GM12878 (cell line): ENCODE results near the gene TTC39A. TPM values are rescaled to one million over a fixed set of nuclear protein-coding genes. Genes with fewer than 3 reads are reported as not detected.

ENCODE experiments used
- ATAC-seq: fragments of 200-7000 bp; cut with Tn5 transposase; 3 replicates; pipeline ENCODE4 v1.9.1; 2020; ENCODE audit warnings: mild to moderate bottlenecking, moderate library complexity
- BruUV-seq: library from RNA; stranded (reverse); fragments of 400-500 nt; replicated peaks from 2 replicates; lab custom pipeline; 2021; lab: Mats Ljungman, UMichigan
- CTCF ChIA-PET: fragments of 300-600 bp; sonication (Branson Sonifier 250); formaldehyde crosslinking; extraction: SDS; loops from one replicate; lab custom pipeline; 2021; ENCODE audit warnings: inconsistent platforms; lab: Yijun Ruan, JAX
- POLR2A ChIA-PET: fragments of 350-600 bp; formaldehyde crosslinking; extraction: SDS; loops from one replicate; lab custom pipeline; 2021; ENCODE audit warnings: inconsistent platforms; lab: Charles Lee
- RAD21 ChIA-PET: fragments of 300-600 bp; sonication (Branson Sonifier 250); formaldehyde crosslinking; loops from one replicate; lab custom pipeline; 2023; ENCODE audit warnings: antibody characterized with exemption; ENCODE audit not compliant: unreplicated experiment; lab: Charles Lee
- SMC1A ChIA-PET: fragments of 300-600 bp; sonication (Branson Sonifier 250); formaldehyde crosslinking; loops from one replicate; lab custom pipeline; 2023; ENCODE audit not compliant: unreplicated experiment, uncharacterized antibody; lab: Charles Lee
- DNase-seq: peaks from one replicate; pipeline ENCODE4 v3.0.0-alpha.2; 2011; ENCODE audit warnings: low read depth, low spot score
- FAIRE-seq: peaks from 3 replicates; lab custom pipeline; 2011; peaks lifted over from hg19 to GRCh38; lab: Jason Lieb, UNC
- H2AFZ ChIP-seq: 2 replicates; pipeline ENCODE4 v1.6.0; 2011; ENCODE audit warnings: low read depth, low read length, control low read depth; ENCODE audit not compliant: control insufficient read depth
- H3K27ac ChIP-seq: 2 replicates; pipeline ENCODE4 v1.5.1; 2011; ENCODE audit warnings: control low read depth; ENCODE audit not compliant: control insufficient read depth, insufficient read depth
- H3K27me3 ChIP-seq, 2 experiments: replicated peaks in 1 of 2; 2 replicates each; pipeline versions ENCODE4 v1.6.0 to v1.6.1; 2011; ENCODE audit warnings: low read length in 1 of 2; ENCODE audit not compliant: control insufficient read depth in 2 of 2, insufficient read depth in 2 of 2
- H3K36me3 ChIP-seq, 2 experiments: 2 replicates each; pipeline ENCODE4 v1.5.1; 2011; ENCODE audit warnings: low read length in 1 of 2; ENCODE audit not compliant: control insufficient read depth in 2 of 2, insufficient read depth in 2 of 2
- H3K4me1 ChIP-seq: 2 replicates; pipeline ENCODE4 v1.6.1; 2011; ENCODE audit warnings: mild to moderate bottlenecking, low read length, moderate library complexity, mixed read lengths; ENCODE audit not compliant: control insufficient read depth, insufficient read depth
- H3K4me2 ChIP-seq: 2 replicates; pipeline ENCODE4 v1.6.0; 2011; ENCODE audit warnings: control low read depth; ENCODE audit not compliant: control insufficient read depth, insufficient read depth
- H3K4me3 ChIP-seq: fragments of 200-600 bp; sonication (generic); 2 replicates; pipeline ENCODE4 v1.5.1; 2016
- H3K79me2 ChIP-seq: 2 replicates; pipeline ENCODE4 v1.6.0; 2011; ENCODE audit warnings: low read length; ENCODE audit not compliant: control insufficient read depth, insufficient read depth
- H3K9ac ChIP-seq: 2 replicates; pipeline ENCODE4 v1.8.0; 2011; ENCODE audit warnings: low read length, control low read depth, mixed read lengths; ENCODE audit not compliant: control insufficient read depth, insufficient read depth
- H3K9me3 ChIP-seq: replicated peaks from 3 replicates; pipeline ENCODE4 v1.5.1; 2011; ENCODE audit warnings: mild to moderate bottlenecking, low read length; ENCODE audit not compliant: control insufficient read depth, insufficient read depth
- H4K20me1 ChIP-seq: 2 replicates; pipeline ENCODE4 v1.6.0; 2011; ENCODE audit not compliant: control insufficient read depth, insufficient read depth
- ASH2L ChIP-seq: fragments of 300-600, 200-600 bp; sonication (generic); IDR thresholded peaks from 2 replicates; pipeline ENCODE4 v1.6.1; 2017; ENCODE audit warnings: low read depth, mild to moderate bottlenecking, borderline replicate concordance
- ATF3 ChIP-seq: IDR thresholded peaks from 2 replicates; pipeline ENCODE4 v1.6.1; 2011; ENCODE audit warnings: low read depth, mild to moderate bottlenecking, low read length, moderate library complexity, borderline replicate concordance; ENCODE audit errors: extremely low read depth
- ATF7 ChIP-seq: fragments of 450-650 bp; IDR thresholded peaks from 2 replicates; pipeline ENCODE4 v1.6.1; 2016; ENCODE audit warnings: low read depth, mild to moderate bottlenecking
- BCL11A ChIP-seq: IDR thresholded peaks from 2 replicates; pipeline ENCODE4 v1.6.1; 2011; ENCODE audit warnings: low read depth, low read length
- ETV6 ChIP-seq, 2 experiments: fragments of 450-650 bp in 1 of 2; IDR thresholded peaks in 1 of 2; conservative IDR thresholded peaks in 1 of 2; 2 replicates each; pipeline ENCODE4 v1.6.1; 2014; ENCODE audit warnings: antibody characterized with exemption in 1 of 2, borderline replicate concordance in 1 of 2, low read depth in 1 of 2, mild to moderate bottlenecking in 1 of 2, moderate library complexity in 1 of 2
- HDAC2 ChIP-seq: fragments of 200-600 bp; sonication (generic); IDR thresholded peaks from 2 replicates; pipeline ENCODE4 v1.6.1; 2017
- MLLT1 ChIP-seq: fragments of 450-650 bp; IDR thresholded peaks from 2 replicates; pipeline ENCODE4 v1.6.1; 2016; ENCODE audit warnings: mild to moderate bottlenecking
- MYC ChIP-seq: IDR thresholded peaks from 2 replicates; pipeline ENCODE4 v1.6.1; 2011; ENCODE audit warnings: mild to moderate bottlenecking, low read length, moderate library complexity, inconsistent platforms; ENCODE audit not compliant: insufficient read depth, insufficient replicate concordance, insufficient read length, severe bottlenecking
- NFIC ChIP-seq: IDR thresholded peaks from 2 replicates; pipeline ENCODE4 v1.6.1; 2012; ENCODE audit warnings: low read depth, mild to moderate bottlenecking, inconsistent platforms, low read length, moderate library complexity
- PAX8 ChIP-seq: fragments of 450-650 bp; IDR thresholded peaks from 2 replicates; pipeline ENCODE4 v1.6.1; 2017; ENCODE audit warnings: mild to moderate bottlenecking, moderate library complexity
- RB1 ChIP-seq: fragments of 450-650 bp; formaldehyde crosslinking; IDR thresholded peaks from 2 replicates; pipeline ENCODE4 v1.6.1; 2017; ENCODE audit warnings: mild to moderate bottlenecking, borderline replicate concordance
- WGBS: methylation state at CpG from one replicate; pipeline ENCODE4 v1.1.6; 2016; ENCODE audit warnings: low lambda C conversion rate; ENCODE audit not compliant: insufficient replicate concordance, insufficient coverage; ENCODE audit errors: missing lambda C conversion rate; 5-methylcytosine and 5-hydroxymethylcytosine counted together
- in situ Hi-C: fragments of 300-500 bp; cut with MboI; formaldehyde crosslinking; loops from 9 replicates; pipeline ENCODE4 v1.14.3; 2018; ENCODE audit warnings: mixed read lengths
- intact Hi-C: fragments of 100-400 bp; cut with micrococcal nuclease; formaldehyde crosslinking; loops from one replicate; pipeline ENCODE4 v1.14.2; 2022; ENCODE audit not compliant: unreplicated experiment
- polyA plus RNA-seq, 11 experiments: library from polyadenylated mRNA; depleted of rRNA in 4 of 11; unstranded in 6 of 11; stranded (reverse) in 5 of 11; fragments of >200 nt; fragmentation: Nextera tagmentation in 4 of 11; fragmentation: Illumina TruSeq in 1 of 11; extraction: Ambion mirVana in 4 of 11; extraction: Trizol in 1 of 11; gene quantifications; 1 replicate in 1 of 11; 2 replicates in 10 of 11; pipeline versions ENCODE4 v1.2.1 to v1.2.3, GENCODE V29; 2011 to 2016; ENCODE audit warnings: inconsistent platforms in 2 of 11, missing spikeins in 2 of 11, low read depth in 1 of 11
- total RNA-seq, 4 experiments: library from RNA; depleted of rRNA in 3 of 4; stranded (reverse); fragments of >200 nt in 3 of 4; fragmentation: Illumina TruSeq in 1 of 4; extraction: Trizol in 1 of 4; gene quantifications; 2 replicates each; pipeline versions ENCODE4 v1.2.1 to v1.2.3, GENCODE V29; 2013 to 2021

TTC39A gene
- total and polyA plus RNA-seq, 10 of the 15 experiments (the other 5 are each of a cell fraction or from before 2014, with no cell fraction given), result 0.18 to 3.0 (median 1.2) TPM

GRCh38 chr1:51297401-51298321, 32.7 kb downstream of the TTC39A start:
- H3K4me1 ChIP-seq, result peaks cover 42% of the 10 kb centered on the region
- in situ Hi-C loops, result no loop called here
- ChIA-PET RAD21 (interaction anchor here (0.7 to 3.0 kb wide), 18 partner anchors 12 to 523 kb away, joined by 3 to 44 read pairs (median 3); partner anchors contain the start of gene RNF11), SMC1A (interaction anchor here (0.9 to 2.6 kb wide), 15 partner anchors 8 to 237 kb away, joined by 3 to 9 read pairs (median 3); partner anchors contain the start of gene RNF11), POLR2A (interaction anchor here (0.5 to 1.5 kb wide), 3 partner anchors 8 to 207 kb away, joined by 3 to 4 read pairs (median 4); no protein-coding TSS in a partner anchor), CTCF (interaction anchor here (0.6 to 5.1 kb wide), 31 partner anchors 7 to 524 kb away, joined by 3 to 93 read pairs (median 5); no protein-coding TSS in a partner anchor)
- DNase-seq (no peak), FAIRE-seq (no peak), ATAC-seq (no peak)
- H3K79me2 ChIP-seq, result no peaks in the 10 kb centered on the region
- no peaks in the 10 kb centered on the region for H3K36me3 ChIP-seq
- H3K4me3 ChIP-seq, result peak overlapping the region; percentile 62; the same call in 1 of the 2 replicates
- H3K27me3 ChIP-seq, result no peaks in the 10 kb centered on the region; a peak in 1 of 4 replicates
- no peaks in the 10 kb centered on the region for H4K20me1 ChIP-seq
- no peak overlapping the region for H3K27ac ChIP-seq
- peak overlapping the region; percentile 71; the same call in 1 of the 2 replicates for H3K9ac ChIP-seq
- H3K4me2 ChIP-seq, result peak overlapping the region; percentile 84
- no TSS peak for BruUV-seq
- peak overlapping the region; percentile 96 for H2AFZ ChIP-seq
- TF ChIP-seq NFIC, result no peak
- no peak for TF ChIP-seq ASH2L
- TF ChIP-seq PAX8, result no peak
- no peak for TF ChIP-seq ATF3
- TF ChIP-seq MYC, result no peak
- no peak for TF ChIP-seq RB1
- TF ChIP-seq BCL11A, result no peak
- TF ChIP-seq ETV6 (conservative IDR thresholded peaks at IDR 0.05 in 1 of 2, IDR thresholded peaks at IDR 0.05 in 1 of 2; ENCODE audit: borderline replicate concordance in 1 of 2, low read depth in 1 of 2), result no peak
- no peak for TF ChIP-seq HDAC2
- TF ChIP-seq MLLT1, result no peak
- no peak for TF ChIP-seq ATF7
- 65% methylated on average over 25 of the region's 25 CpGs for WGBS
- intact Hi-C loops, result loop anchor here (2.0 to 10.0 kb wide), 4 partner anchors 63 to 423 kb away; no protein-coding TSS in a partner anchor
- no peaks in the 10 kb centered on the region; the same call in 2 of the 3 replicates for H3K9me3 ChIP-seq
